ENCODE data around the gene ERGIC1. TPM values are rescaled to one million over a fixed set of nuclear protein-coding genes. Genes with fewer than 3 reads are reported as not detected.
"Not testable (repeated sequence)": the region's sequence is repeated elsewhere in the genome, so short reads cannot be mapped to it uniquely, and the experiment has no call there.

Gene ERGIC1
- total RNA-seq, 4 donors from 2014 or later = 113 to 180 (median 143) TPM

DNA sequence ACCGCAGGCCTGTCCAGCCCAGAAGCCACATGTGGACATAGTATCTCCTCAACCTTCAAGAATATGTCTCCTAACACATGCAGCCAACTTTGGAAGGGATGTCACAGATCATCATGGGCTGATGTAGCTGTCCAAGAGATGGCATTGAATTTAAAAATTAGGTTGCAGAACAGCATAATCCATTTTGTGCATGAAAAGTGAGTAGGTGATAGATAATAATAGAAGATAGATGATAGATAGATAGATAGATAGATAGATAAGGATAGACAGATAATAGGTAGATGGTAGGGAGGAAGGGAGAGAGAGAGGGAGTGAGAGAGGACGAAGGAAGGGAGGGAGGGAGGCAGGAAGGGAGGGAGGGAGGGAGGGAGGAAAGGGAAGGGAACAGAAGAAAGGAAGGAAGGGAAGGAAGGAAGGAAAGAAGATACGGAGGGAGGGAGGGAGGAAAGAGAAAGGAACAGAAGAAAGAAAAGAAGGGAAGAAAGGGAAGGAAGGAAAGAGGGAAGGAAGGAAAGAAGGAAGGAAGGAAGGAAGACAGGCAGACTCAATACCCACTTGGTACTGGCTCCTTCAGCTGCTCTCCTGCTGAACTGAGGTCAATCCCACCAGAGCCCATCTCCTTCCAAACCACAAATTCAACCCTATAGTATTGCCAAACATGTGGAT lies 28.9 kb upstream of the ERGIC1 start:
- Histone ChIP-seq H3K27me3 (no peaks in the 10 kb centered on the region), H3K27ac (no peak overlapping the region), H3K36me3 (no peaks in the 10 kb centered on the region), H3K4me3 (no peak overlapping the region), H3K4me1 (peaks cover 0 to 5% (median 0%) of the 10 kb centered on the region in 4 donors), H3K9me3 (peaks cover 0 to 6% (median 0%) of the 10 kb centered on the region in 4 donors)
- no peak for DNase-seq
- TF ChIP-seq, protein P1, sequence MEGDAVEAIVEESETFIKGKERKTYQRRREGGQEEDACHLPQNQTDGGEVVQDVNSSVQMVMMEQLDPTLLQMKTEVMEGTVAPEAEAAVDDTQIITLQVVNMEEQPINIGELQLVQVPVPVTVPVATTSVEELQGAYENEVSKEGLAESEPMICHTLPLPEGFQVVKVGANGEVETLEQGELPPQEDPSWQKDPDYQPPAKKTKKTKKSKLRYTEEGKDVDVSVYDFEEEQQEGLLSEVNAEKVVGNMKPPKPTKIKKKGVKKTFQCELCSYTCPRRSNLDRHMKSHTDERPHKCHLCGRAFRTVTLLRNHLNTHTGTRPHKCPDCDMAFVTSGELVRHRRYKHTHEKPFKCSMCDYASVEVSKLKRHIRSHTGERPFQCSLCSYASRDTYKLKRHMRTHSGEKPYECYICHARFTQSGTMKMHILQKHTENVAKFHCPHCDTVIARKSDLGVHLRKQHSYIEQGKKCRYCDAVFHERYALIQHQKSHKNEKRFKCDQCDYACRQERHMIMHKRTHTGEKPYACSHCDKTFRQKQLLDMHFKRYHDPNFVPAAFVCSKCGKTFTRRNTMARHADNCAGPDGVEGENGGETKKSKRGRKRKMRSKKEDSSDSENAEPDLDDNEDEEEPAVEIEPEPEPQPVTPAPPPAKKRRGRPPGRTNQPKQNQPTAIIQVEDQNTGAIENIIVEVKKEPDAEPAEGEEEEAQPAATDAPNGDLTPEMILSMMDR (IDR thresholded peaks at IDR 0.05) = no peak
- no peak for TF ChIP-seq POLR2A (IDR thresholded peaks at IDR 0.05)

DNA sequence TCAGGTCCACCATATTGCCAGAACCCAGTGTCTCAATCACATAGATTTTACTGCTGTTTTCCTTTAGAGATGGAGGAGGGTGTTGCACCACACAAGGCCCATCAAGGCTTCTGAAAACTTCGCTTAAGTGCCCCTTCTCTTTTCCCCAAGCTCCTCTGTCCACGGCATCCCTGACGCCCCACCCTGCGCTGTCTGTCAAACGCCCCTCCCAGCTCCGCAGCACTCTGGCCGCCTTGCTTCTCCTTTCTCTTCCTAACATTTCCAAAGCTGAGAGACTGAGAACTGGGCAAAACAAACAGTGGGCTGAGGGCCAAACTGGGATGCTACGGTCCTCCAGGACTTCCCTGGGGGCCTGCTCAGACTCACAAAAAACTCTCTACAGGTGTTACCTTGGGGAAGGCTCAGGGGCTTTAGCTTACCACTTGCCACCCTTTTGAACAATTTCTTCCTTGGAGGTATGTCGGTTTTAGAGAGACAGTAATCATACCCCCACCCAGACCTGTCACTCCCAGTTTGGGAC lies 28.3 kb upstream of the ERGIC1 start:
- H3K36me3 ChIP-seq = no peaks in the 10 kb centered on the region
- peak overlapping the region in 1 of 4 donors; percentile 4 for H3K27ac ChIP-seq
- H3K4me1 ChIP-seq = peaks cover 0 to 5% (median 0%) of the 10 kb centered on the region in 4 donors
- peak in 1 of 3 donors; percentile 47 for DNase-seq
- TF ChIP-seq, protein P1 (IDR thresholded peaks at IDR 0.05) = no peak
- TF ChIP-seq POLR2A (IDR thresholded peaks at IDR 0.05) = no peak
- H3K27me3 ChIP-seq = no peaks in the 10 kb centered on the region
- peaks cover 0 to 6% (median 0%) of the 10 kb centered on the region in 4 donors for H3K9me3 ChIP-seq
- H3K4me3 ChIP-seq = no peak overlapping the region

DNA sequence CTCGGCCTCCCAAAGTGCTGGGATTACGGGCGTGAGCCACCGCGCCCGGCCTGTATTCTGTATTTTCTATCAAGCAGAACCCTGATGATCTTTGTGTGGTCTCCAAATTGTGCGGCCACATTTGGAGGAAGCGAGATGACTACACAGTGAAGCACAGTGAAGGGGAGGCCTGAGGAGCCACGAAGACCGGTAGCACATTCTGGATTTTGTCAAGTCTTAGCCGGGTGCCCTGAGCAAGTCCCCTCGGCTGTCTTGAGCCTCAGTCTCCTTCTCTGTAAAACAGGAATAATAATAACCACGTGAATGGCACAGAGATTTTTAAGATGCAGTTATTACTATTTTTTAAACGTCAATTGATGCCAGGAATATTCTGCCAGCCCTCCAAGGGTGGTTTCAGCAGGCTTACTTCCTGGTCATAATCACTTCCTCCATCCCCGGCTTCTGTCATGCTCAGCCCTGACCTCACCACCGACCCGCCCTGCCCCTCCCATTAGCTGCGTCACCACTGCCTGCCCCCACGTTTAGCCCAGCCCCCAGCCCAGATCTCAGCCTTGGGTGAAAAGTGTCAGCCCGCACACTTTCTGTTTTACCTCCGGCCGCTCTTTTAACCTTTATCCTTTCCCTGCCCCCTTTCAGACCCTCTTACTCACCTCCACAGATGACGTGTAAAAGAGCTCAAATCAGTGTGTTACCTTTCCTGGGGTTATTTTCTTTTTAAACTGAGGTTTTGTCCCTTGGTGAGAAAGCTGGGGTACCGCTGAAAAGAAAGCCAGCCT lies 27.0 kb upstream of the ERGIC1 start:
- Histone ChIP-seq H3K36me3 (no peaks in the 10 kb centered on the region), H3K9me3 (peaks cover 0 to 6% (median 0%) of the 10 kb centered on the region in 4 donors), H3K27ac (peak overlapping the region; percentile 73 to 88 (median 78)), H3K4me3 (peak overlapping the region; percentile 18 to 36 (median 30)), H3K27me3 (no peaks in the 10 kb centered on the region), H3K4me1 (peaks cover 0 to 5% (median 0%) of the 10 kb centered on the region in 4 donors)
- TF ChIP-seq, protein P1 (IDR thresholded peaks at IDR 0.05) = no peak
- peak; percentile 21 to 71 for TF ChIP-seq POLR2A (IDR thresholded peaks at IDR 0.05)
- peak; percentile 93 to 97 (median 96) for DNase-seq

DNA sequence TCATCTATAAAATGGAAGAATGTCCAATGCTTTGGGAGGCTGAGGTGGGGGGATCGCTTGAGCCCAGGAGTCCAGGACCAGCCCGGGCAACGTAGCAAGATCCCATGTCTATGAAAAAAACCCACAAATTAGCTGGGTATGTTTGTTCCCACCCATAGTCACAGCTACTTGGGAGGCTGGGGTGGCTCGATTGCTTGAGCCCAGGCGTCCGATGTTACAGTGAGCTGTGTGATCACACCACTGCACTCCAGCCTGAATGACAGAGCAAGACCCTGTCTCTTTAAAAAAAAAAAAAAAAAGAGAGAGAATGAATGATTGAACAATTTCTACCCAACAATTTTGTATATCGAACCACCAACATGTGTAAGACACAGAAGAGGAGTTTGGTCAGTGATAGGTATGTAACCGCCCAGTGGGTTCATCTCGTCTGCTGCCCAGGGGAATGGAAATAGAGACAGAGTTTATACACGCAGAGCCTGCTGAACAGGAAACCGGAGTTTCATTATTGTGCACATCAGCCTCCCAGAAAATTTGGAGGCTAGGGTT lies 26.2 kb upstream of the ERGIC1 start:
- Histone ChIP-seq H3K9me3 (peaks cover 0 to 6% (median 0%) of the 10 kb centered on the region in 4 donors), H3K27me3 (no peaks in the 10 kb centered on the region), H3K36me3 (no peaks in the 10 kb centered on the region), H3K27ac (peak overlapping the region; percentile 73 to 88 (median 78)), H3K4me1 (peaks cover 0 to 5% (median 0%) of the 10 kb centered on the region in 4 donors), H3K4me3 (peak overlapping the region in 3 of 4 donors; percentile 18 to 36 (median 29))
- no peak for TF ChIP-seq POLR2A (IDR thresholded peaks at IDR 0.05)
- TF ChIP-seq, protein P1 (IDR thresholded peaks at IDR 0.05) = no peak
- peak in 1 of 3 donors; percentile 46 for DNase-seq

DNA sequence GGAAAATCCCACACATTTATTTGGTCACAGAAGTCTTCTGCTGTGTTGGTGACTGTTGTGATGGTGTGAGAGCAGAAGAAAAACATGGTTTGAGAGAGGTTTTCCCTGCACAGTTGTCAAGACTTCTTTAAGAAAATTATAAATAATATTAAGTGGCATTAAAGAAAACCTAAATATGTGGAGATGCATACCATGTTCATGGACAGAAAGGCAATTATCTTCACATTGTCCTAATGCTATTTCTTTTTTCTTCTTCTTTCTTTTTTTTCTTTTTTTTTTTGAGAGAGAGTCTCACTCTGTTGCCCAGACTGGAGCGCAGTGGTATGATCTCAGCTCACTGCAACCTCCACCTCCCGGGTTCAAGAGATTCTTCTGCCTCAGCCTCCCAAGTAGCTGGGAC lies 24.3 kb upstream of the ERGIC1 start:
- Histone ChIP-seq H3K36me3 (no peaks in the 10 kb centered on the region), H3K4me3 (no peak overlapping the region), H3K4me1 (peaks cover 0 to 5% (median 0%) of the 10 kb centered on the region in 4 donors), H3K27ac (no peak overlapping the region), H3K27me3 (no peaks in the 10 kb centered on the region), H3K9me3 (peaks cover 0 to 6% (median 0%) of the 10 kb centered on the region in 4 donors)
- no peak for TF ChIP-seq POLR2A (IDR thresholded peaks at IDR 0.05)
- TF ChIP-seq, protein P1 (IDR thresholded peaks at IDR 0.05) = no peak
- DNase-seq = no peak

DNA sequence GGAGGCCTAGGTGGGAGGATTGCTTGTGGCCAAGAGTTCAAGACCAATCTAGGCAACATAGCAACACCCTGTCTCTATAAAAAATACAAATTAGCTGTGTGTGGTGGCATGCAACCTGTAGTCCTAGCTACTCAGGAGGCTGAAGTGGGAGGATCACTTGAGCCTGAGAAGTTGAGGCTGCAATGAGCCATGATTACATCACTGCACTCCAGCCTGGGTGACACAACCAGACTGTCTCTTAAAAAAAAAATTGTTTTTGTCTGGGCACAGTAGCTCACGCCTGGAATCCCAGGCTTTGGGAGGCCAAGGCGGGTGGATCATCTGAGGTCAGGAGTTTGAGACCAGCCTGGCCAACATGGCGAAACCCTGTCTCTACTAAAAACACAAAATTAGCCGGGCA lies 23.1 kb upstream of the ERGIC1 start:
- H3K4me1 ChIP-seq, H3K9me3 ChIP-seq, H3K27me3 ChIP-seq, H3K4me3 ChIP-seq, H3K36me3 ChIP-seq, DNase-seq, H3K27ac ChIP-seq: not testable (repeated sequence)
